HepG2 (cell line): Measurements from ENCODE around the gene CDT1.

Experiments
- BRCA1 ChIP-seq: sonication (generic); formaldehyde crosslinking; IDR thresholded peaks from 2 replicates; pipeline ENCODE4 v1.4.0; 2020; ENCODE audit warnings: missing genetic modification reagents
- CTCF ChIP-seq: sonication (generic); formaldehyde crosslinking; IDR thresholded peaks from 2 replicates; pipeline ENCODE4 v1.5.0; 2020; ENCODE audit warnings: mild to moderate bottlenecking, missing genetic modification reagents, moderate library complexity
- TF ChIP-seq, protein P1 (sequence below): sonication (generic); formaldehyde crosslinking; IDR thresholded peaks from 2 replicates; pipeline ENCODE4 v1.8.1; 2023; ENCODE audit warnings: missing genetic modification reagents, inconsistent platforms, borderline replicate concordance
- TF ChIP-seq, protein P2 (sequence below): sonication (generic); formaldehyde crosslinking; IDR thresholded peaks from 2 replicates; pipeline ENCODE4 v1.5.0; 2020; ENCODE audit warnings: missing genetic modification reagents

DNA sequence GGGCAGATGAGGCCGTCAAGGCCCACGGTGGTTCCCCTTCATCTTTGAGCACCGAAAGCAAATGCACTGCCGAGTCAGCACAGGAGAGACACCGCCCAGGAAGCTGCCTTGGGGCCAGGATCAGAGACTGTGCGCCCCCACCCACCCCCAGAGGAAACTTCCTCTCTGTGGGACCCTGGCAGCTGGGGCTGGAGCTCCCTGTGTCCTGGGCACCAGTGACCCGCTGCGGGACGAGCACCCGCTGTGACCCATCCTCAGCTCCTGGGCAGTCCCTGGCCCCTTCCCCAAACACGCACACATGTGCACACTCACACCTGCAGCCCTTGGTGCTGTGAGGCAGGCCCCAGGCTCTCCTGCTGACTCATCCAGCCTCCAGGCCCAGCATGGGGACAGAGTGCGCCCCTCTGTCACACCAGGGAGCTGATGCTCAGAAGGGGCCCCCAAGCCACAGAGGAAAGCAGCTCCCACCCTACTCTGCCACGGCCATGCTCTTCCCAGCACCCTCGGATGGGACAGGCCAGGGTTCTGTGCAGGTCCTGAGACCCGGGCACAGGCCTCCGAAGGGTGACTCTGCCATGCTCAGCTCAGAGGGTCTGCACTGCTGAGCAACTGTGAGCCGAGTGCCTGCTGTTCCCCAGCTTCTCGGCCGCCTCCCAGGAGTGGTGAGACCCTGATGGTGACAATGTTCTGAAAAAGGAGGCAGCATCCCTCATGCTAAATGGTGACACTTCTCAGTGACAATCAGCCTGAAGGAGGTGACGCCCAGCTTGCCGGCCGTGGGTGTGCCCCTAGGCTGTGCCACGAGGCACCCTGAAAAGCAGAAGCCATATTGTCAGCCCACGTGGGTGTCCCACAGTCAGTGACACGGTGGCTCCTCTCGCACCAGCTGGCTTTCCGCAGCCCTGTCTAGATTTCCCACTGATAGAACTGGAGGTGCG lies 22.2 kb upstream of the CDT1 start:
- TF ChIP-seq, protein P1, sequence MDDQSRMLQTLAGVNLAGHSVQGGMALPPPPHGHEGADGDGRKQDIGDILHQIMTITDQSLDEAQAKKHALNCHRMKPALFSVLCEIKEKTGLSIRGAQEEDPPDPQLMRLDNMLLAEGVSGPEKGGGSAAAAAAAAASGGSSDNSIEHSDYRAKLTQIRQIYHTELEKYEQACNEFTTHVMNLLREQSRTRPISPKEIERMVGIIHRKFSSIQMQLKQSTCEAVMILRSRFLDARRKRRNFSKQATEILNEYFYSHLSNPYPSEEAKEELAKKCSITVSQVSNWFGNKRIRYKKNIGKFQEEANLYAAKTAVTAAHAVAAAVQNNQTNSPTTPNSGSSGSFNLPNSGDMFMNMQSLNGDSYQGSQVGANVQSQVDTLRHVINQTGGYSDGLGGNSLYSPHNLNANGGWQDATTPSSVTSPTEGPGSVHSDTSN (CRISPR knock-in tag) = no peak
- no peak for TF ChIP-seq BRCA1
- no peak for TF ChIP-seq CTCF (CRISPR knock-in tag)
- TF ChIP-seq, protein P2, sequence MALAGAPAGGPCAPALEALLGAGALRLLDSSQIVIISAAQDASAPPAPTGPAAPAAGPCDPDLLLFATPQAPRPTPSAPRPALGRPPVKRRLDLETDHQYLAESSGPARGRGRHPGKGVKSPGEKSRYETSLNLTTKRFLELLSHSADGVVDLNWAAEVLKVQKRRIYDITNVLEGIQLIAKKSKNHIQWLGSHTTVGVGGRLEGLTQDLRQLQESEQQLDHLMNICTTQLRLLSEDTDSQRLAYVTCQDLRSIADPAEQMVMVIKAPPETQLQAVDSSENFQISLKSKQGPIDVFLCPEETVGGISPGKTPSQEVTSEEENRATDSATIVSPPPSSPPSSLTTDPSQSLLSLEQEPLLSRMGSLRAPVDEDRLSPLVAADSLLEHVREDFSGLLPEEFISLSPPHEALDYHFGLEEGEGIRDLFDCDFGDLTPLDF (CRISPR knock-in tag) = no peak
